Measurements from ENCODE around the gene STEAP2.

GRCh38 chr7:90201500-90202195 is 9.9 kb upstream of the STEAP2 start:
- TF ChIP-seq CTCF (IDR thresholded peaks at IDR 0.05; ENCODE audit: low read depth, low read length), result no peak
- no peak for TF ChIP-seq EZH2phosphoT487 (IDR thresholded peaks at IDR 0.05; ENCODE audit: low read depth)

All from OCI-LY3 (cell line).